Measurements from ENCODE around the gene RASL10A. TPM values are rescaled to one million over a fixed set of nuclear protein-coding genes. Genes with fewer than 3 reads are reported as not detected.
A peak's percentile ranks its signal among the peaks of the same experiment; 100 is the strongest.

The RASL10A gene
- total and polyA plus RNA-seq, 10 donors = 0.54 to 6.1 (median 2.3) TPM

- intact Hi-C loops (cut with DNase I; ENCODE audit: low total_unique reads) = no loop called here
- Histone ChIP-seq H3K27me3 (replicated peaks in 1 of 7) (no peaks in the 10 kb centered on the region), H3K4me3 (no peak overlapping the region), H3K4me1 (peaks cover 3 to 32% (median 16%) of the 10 kb centered on the region in 6 donors), H3K27ac (peak overlapping the region in 5 of 8 donors; percentile 19 to 48 (median 34)), H3K36me3 (peaks cover 0 to 100% (median 95%) of the 10 kb centered on the region in 6 donors), H3K9me3 (no peaks in the 10 kb centered on the region)
- TF ChIP-seq POLR2A (IDR thresholded peaks at IDR 0.05) = no peak
- TF ChIP-seq POLR2AphosphoS5 (IDR thresholded peaks at IDR 0.05) = no peak
- TF ChIP-seq, protein P1, sequence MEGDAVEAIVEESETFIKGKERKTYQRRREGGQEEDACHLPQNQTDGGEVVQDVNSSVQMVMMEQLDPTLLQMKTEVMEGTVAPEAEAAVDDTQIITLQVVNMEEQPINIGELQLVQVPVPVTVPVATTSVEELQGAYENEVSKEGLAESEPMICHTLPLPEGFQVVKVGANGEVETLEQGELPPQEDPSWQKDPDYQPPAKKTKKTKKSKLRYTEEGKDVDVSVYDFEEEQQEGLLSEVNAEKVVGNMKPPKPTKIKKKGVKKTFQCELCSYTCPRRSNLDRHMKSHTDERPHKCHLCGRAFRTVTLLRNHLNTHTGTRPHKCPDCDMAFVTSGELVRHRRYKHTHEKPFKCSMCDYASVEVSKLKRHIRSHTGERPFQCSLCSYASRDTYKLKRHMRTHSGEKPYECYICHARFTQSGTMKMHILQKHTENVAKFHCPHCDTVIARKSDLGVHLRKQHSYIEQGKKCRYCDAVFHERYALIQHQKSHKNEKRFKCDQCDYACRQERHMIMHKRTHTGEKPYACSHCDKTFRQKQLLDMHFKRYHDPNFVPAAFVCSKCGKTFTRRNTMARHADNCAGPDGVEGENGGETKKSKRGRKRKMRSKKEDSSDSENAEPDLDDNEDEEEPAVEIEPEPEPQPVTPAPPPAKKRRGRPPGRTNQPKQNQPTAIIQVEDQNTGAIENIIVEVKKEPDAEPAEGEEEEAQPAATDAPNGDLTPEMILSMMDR (IDR thresholded peaks at IDR 0.05 in 8 of 11, conservative IDR thresholded peaks at IDR 0.05 in 3 of 11) = no peak
- 83 to 93% (median 90%) methylated on average over 7 to 8 of the region's 8 CpGs for WGBS, 5 donors
- no peak for DNase-seq
Observed at GRCh38 chr22:29331213-29331612, 15.7 kb upstream of the RASL10A start.

DNA sequence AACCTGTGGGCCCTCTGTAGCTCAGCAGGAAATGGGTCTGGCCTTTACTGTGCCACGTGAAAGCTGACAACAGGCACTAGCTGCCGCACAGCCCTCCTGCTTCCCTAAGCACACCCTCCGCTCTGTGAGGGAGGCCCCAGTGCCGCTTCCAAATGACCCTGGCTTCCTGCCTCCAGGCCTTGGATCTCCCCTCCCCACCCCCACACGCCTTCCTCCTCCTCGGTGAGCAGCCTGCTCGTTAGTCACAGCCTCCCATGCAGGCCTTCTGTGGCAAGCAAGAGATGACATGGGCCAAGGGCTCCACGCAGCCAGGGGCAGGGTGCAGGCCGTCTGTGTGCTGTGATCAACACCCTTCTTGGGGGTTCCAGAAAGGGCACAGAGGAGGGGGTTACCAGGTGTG is 15.3 kb upstream of the RASL10A start:
- Histone ChIP-seq H3K4me3 (no peak overlapping the region), H3K27me3 (replicated peaks in 1 of 7) (no peaks in the 10 kb centered on the region), H3K9me3 (no peaks in the 10 kb centered on the region), H3K27ac (peak overlapping the region in 6 of 8 donors; percentile 18 to 48 (median 30)), H3K36me3 (peaks cover 0 to 100% (median 91%) of the 10 kb centered on the region in 6 donors), H3K4me1 (peaks cover 3 to 35% (median 17%) of the 10 kb centered on the region in 6 donors)
- TF ChIP-seq POLR2AphosphoS5 (IDR thresholded peaks at IDR 0.05) (peak; percentile 70 to 78 (median 77)), POLR2A (IDR thresholded peaks at IDR 0.05) (no peak)
- TF ChIP-seq, protein P1 (IDR thresholded peaks at IDR 0.05 in 8 of 11, conservative IDR thresholded peaks at IDR 0.05 in 3 of 11) = no peak
- no peak for DNase-seq
- WGBS, 5 donors = 50 to 83% (median 66%) methylated on average over 8 to 9 of the region's 9 CpGs
- intact Hi-C loops (cut with DNase I; ENCODE audit: low total_unique reads) = no loop called here

DNA sequence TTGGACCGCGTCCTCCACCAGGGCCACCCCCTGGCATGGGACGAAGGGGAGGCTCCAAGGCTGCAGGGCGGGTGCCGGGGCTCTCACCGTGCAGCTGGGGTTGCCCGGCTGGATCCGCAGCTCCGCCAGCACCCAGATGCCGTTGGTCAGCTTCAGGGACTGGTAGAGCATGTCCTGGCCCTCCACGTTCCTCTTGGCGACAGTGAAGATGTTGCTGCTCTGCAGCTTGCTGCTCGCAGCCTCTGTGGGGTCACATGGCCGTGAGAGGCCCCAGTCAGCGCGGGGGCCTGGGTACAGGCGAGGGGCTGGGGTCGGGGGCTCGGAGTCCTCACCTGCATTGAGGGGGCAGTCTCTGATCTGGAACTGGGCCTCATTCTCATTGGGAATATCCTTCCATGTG is 14.8 kb upstream of the RASL10A start:
- peaks cover 3 to 35% (median 17%) of the 10 kb centered on the region in 6 donors for H3K4me1 ChIP-seq
- H3K27me3 ChIP-seq (replicated peaks in 1 of 7) = no peaks in the 10 kb centered on the region
- peaks cover 0 to 95% (median 86%) of the 10 kb centered on the region in 6 donors for H3K36me3 ChIP-seq
- peak overlapping the region in 5 of 8 donors; percentile 18 to 48 (median 34) for H3K27ac ChIP-seq
- intact Hi-C loops (cut with DNase I; ENCODE audit: low total_unique reads) = no loop called here
- no peak for DNase-seq
- H3K9me3 ChIP-seq = no peaks in the 10 kb centered on the region
- TF ChIP-seq POLR2A (IDR thresholded peaks at IDR 0.05) = no peak
- TF ChIP-seq, protein P1 (IDR thresholded peaks at IDR 0.05 in 8 of 11, conservative IDR thresholded peaks at IDR 0.05 in 3 of 11) = no peak
- TF ChIP-seq POLR2AphosphoS5 (IDR thresholded peaks at IDR 0.05) = no peak
- no peak overlapping the region for H3K4me3 ChIP-seq
- 50 to 92% (median 83%) methylated on average over 2 to 19 of the region's 19 CpGs for WGBS, 5 donors

DNA sequence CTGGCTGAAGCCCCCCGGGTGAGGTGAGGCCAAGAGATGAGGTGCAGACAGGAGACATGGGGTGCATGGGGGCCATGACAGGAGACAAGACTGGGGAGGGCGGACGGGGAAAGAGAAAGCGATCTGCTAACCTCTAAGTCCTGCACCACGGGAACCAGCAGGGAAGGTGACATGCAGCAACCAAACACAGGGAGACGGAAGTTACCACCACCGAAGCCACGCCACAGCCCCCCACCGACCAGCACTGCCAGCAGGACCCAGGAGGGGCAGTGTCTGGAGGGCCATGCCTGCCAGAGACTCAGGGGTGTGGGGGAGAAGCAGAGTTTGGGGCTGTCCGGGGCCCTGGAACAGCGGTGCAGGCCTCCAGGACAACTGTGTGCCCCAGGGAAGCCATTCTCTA is 14.1 kb upstream of the RASL10A start:
- TF ChIP-seq, protein P1 (IDR thresholded peaks at IDR 0.05 in 8 of 11, conservative IDR thresholded peaks at IDR 0.05 in 3 of 11) = no peak
- peak in 1 of 3 donors; percentile 25 for TF ChIP-seq POLR2AphosphoS5 (IDR thresholded peaks at IDR 0.05)
- no peak for TF ChIP-seq POLR2A (IDR thresholded peaks at IDR 0.05)

More for the DNA sequence above, 14.1 kb upstream of the RASL10A start:
- H3K4me1 ChIP-seq = peaks cover 3 to 35% (median 17%) of the 10 kb centered on the region in 6 donors
- no peak overlapping the region for H3K4me3 ChIP-seq
- H3K36me3 ChIP-seq = peaks cover 0 to 88% (median 79%) of the 10 kb centered on the region in 6 donors
- no peak for DNase-seq
- no peaks in the 10 kb centered on the region for H3K9me3 ChIP-seq
- intact Hi-C loops (cut with DNase I; ENCODE audit: low total_unique reads) = no loop called here
- no peaks in the 10 kb centered on the region for H3K27me3 ChIP-seq (replicated peaks in 1 of 7)
- H3K27ac ChIP-seq = peak overlapping the region in 1 of 8 donors; percentile 48
- 92 to 95% (median 94%) methylated on average over 10 to 11 of the region's 11 CpGs for WGBS, 5 donors

Data from spleen (tissue), 11 donors.